ENCODE data around the gene MRAP2. TPM values are rescaled to one million over a fixed set of nuclear protein-coding genes. Genes with fewer than 3 reads are reported as not detected.

Gene MRAP2
- total RNA-seq, 4 donors from 2014 or later: 2.2 to 7.6 (median 4.4) TPM

- Histone ChIP-seq H3K36me3 (no peaks in the 10 kb centered on the region), H3K4me1 (peaks cover 0 to 39% (median 2%) of the 10 kb centered on the region in 4 donors), H3K9me3 (no peaks in the 10 kb centered on the region), H3K27ac (peak overlapping the region in 2 of 4 donors; percentile 58 to 81), H3K27me3 (no peaks in the 10 kb centered on the region), H3K4me3 (no peak overlapping the region)
- WGBS, 2 donors: 63 to 73% methylated on average over 7 of the region's 7 CpGs
- no peak for TF ChIP-seq POLR2A (IDR thresholded peaks at IDR 0.05)
- no peak for TF ChIP-seq CTCF (IDR thresholded peaks at IDR 0.05)
- TF ChIP-seq EP300 (IDR thresholded peaks at IDR 0.05): no peak
- no peak for DNase-seq (ENCODE audit: low spot score in 2 of 2)
Observed at GRCh38 chr6:84052883-84053241, 19.3 kb downstream of the MRAP2 start.

GRCh38 chr6:84055647-84056046 is 22.1 kb downstream of the MRAP2 start:
- no peak for DNase-seq (ENCODE audit: low spot score in 2 of 2)
- WGBS, 2 donors: 66 to 72% methylated on average over 2 of the region's 2 CpGs
- no peak for TF ChIP-seq EP300 (IDR thresholded peaks at IDR 0.05)
- TF ChIP-seq POLR2A (IDR thresholded peaks at IDR 0.05): no peak
- TF ChIP-seq CTCF (IDR thresholded peaks at IDR 0.05): no peak
- H3K4me1 ChIP-seq: peaks cover 0 to 42% (median 2%) of the 10 kb centered on the region in 4 donors
- H3K4me3 ChIP-seq: no peak overlapping the region
- no peak overlapping the region for H3K27ac ChIP-seq
- no peaks in the 10 kb centered on the region for H3K36me3 ChIP-seq
- no peaks in the 10 kb centered on the region for H3K9me3 ChIP-seq
- no peaks in the 10 kb centered on the region for H3K27me3 ChIP-seq

DNA sequence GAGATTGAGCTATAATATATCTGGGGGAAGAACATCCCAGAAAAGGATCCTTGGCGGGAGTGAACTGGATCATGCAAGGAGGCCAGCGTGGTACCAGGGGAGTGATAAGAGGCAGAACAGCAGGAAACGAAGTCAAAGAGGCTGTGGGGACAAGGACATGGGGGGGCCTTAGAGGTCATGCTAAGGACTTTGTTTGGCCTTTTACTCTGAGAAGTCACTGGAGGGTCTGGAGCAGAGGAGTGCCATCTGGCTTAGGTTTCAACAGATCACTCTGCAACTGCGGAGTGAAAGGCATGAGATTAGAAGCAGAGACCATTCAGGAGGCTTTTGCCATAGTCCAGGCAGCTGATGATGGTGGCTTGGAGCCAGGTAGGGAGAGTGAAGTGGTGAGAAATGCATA is 24.3 kb downstream of the MRAP2 start:
- Histone ChIP-seq H3K27me3 (no peaks in the 10 kb centered on the region), H3K27ac (no peak overlapping the region), H3K36me3 (no peaks in the 10 kb centered on the region), H3K9me3 (no peaks in the 10 kb centered on the region), H3K4me3 (no peak overlapping the region), H3K4me1 (peaks cover 0 to 25% (median 2%) of the 10 kb centered on the region in 4 donors)
- TF ChIP-seq EP300 (IDR thresholded peaks at IDR 0.05) (no peak), CTCF (IDR thresholded peaks at IDR 0.05) (no peak), POLR2A (IDR thresholded peaks at IDR 0.05) (no peak)
- no peak for DNase-seq (ENCODE audit: low spot score in 2 of 2)
- 78 to 86% methylated on average over 4 of the region's 4 CpGs for WGBS, 2 donors

GRCh38 chr6:84059082-84059481 is 25.5 kb downstream of the MRAP2 start:
- Histone ChIP-seq H3K27me3 (no peaks in the 10 kb centered on the region), H3K27ac (no peak overlapping the region), H3K4me3 (no peak overlapping the region), H3K36me3 (no peaks in the 10 kb centered on the region), H3K4me1 (peaks cover 0 to 22% (median 2%) of the 10 kb centered on the region in 4 donors), H3K9me3 (no peaks in the 10 kb centered on the region)
- 77 to 82% methylated on average over 2 of the region's 2 CpGs for WGBS, 2 donors
- DNase-seq (ENCODE audit: low spot score in 2 of 2): no peak
- no peak for TF ChIP-seq CTCF (IDR thresholded peaks at IDR 0.05)
- no peak for TF ChIP-seq EP300 (IDR thresholded peaks at IDR 0.05)
- no peak for TF ChIP-seq POLR2A (IDR thresholded peaks at IDR 0.05)

DNA sequence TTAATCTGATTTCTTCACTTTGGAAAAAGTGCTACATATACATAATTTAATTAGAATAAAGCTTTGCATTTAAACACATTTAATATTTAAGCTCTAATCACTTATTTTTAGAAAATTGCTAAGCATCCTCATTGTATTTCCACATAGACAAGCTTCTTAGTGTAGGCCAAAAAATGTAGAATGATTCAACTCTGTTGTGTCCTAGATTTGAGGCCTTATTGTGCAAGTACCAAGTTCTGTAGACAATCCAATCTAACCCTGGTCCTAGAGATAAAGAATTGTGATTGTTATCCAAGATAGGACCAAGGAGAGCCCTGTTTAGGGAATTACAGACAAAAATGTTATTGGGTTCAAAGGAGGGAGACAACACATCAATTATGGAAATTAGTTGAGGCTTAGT is 27.6 kb downstream of the MRAP2 start:
- peaks cover 0 to 17% (median 2%) of the 10 kb centered on the region in 4 donors for H3K4me1 ChIP-seq
- no peak for TF ChIP-seq EP300 (IDR thresholded peaks at IDR 0.05)
- no peak for TF ChIP-seq CTCF (IDR thresholded peaks at IDR 0.05)
- TF ChIP-seq POLR2A (IDR thresholded peaks at IDR 0.05): no peak

More for the DNA sequence above, 27.6 kb downstream of the MRAP2 start:
- Histone ChIP-seq H3K9me3 (no peaks in the 10 kb centered on the region), H3K27me3 (no peaks in the 10 kb centered on the region), H3K4me3 (no peak overlapping the region), H3K36me3 (no peaks in the 10 kb centered on the region), H3K27ac (no peak overlapping the region)
- DNase-seq (ENCODE audit: low spot score in 2 of 2): no peak
